T-helper 1 cell treated with Interleukin-12 subunit alpha and Interleukin-12 subunit beta and Interleukin-4 antibody, amounts not matched to agents 30 μg/mL and 1 μg/mL, for 36 hours (primary cell): ENCODE results near the gene ATP8B2.
"Not testable (repeated sequence)": the region's sequence is repeated elsewhere in the genome, so short reads cannot be mapped to it uniquely, and the experiment has no call there.

Experiments
- H3K27ac Mint-ChIP-seq: one replicate; pipeline ENCODE4 v1.8.0; 2021; ENCODE audit warnings: mild to moderate bottlenecking, mixed read lengths
- H3K27me3 Mint-ChIP-seq: one replicate; pipeline ENCODE4 v1.8.0; 2021; ENCODE audit warnings: low read depth, mixed read lengths
- H3K36me3 Mint-ChIP-seq: one replicate; pipeline ENCODE4 v1.8.0; 2021; ENCODE audit warnings: low read depth, mixed read lengths
- H3K4me1 Mint-ChIP-seq: one replicate; pipeline ENCODE4 v1.8.0; 2021; ENCODE audit warnings: low read depth, mixed read lengths
- H3K4me3 Mint-ChIP-seq: one replicate; pipeline ENCODE4 v1.8.0; 2021; ENCODE audit warnings: mild to moderate bottlenecking, moderate library complexity, mixed read lengths
- H3K9me3 Mint-ChIP-seq: one replicate; pipeline ENCODE4 v1.8.0; 2021; ENCODE audit warnings: mixed read lengths

ATP8B2 gene

GRCh38 chr1:154314226-154314625, 11.1 kb upstream of the ATP8B2 start:
- peaks cover 13% of the 10 kb centered on the region for H3K27me3 Mint-ChIP-seq
- H3K4me1 Mint-ChIP-seq, H3K27ac Mint-ChIP-seq, H3K4me3 Mint-ChIP-seq, H3K36me3 Mint-ChIP-seq: not testable (repeated sequence)
- H3K9me3 Mint-ChIP-seq: peaks cover 14% of the 10 kb centered on the region

GRCh38 chr1:154316704-154317103, 8.6 kb upstream of the ATP8B2 start:
- H3K27me3 Mint-ChIP-seq: peaks cover 21% of the 10 kb centered on the region
- H3K9me3 Mint-ChIP-seq: peaks cover 14% of the 10 kb centered on the region
- H3K36me3 Mint-ChIP-seq: peaks cover 3% of the 10 kb centered on the region
- peaks cover 1% of the 10 kb centered on the region for H3K4me1 Mint-ChIP-seq
- H3K4me3 Mint-ChIP-seq: no peak overlapping the region
- no peak overlapping the region for H3K27ac Mint-ChIP-seq

- Mint-ChIP-seq H3K27me3 (peaks cover 36% of the 10 kb centered on the region), H3K4me3 (no peak overlapping the region), H3K9me3 (peaks cover 14% of the 10 kb centered on the region), H3K36me3 (peaks cover 3% of the 10 kb centered on the region), H3K4me1 (peaks cover 1% of the 10 kb centered on the region), H3K27ac (no peak overlapping the region)
These were observed 6.9 kb upstream of the ATP8B2 start for GRCh38 chr1:154318386-154318785.

DNA sequence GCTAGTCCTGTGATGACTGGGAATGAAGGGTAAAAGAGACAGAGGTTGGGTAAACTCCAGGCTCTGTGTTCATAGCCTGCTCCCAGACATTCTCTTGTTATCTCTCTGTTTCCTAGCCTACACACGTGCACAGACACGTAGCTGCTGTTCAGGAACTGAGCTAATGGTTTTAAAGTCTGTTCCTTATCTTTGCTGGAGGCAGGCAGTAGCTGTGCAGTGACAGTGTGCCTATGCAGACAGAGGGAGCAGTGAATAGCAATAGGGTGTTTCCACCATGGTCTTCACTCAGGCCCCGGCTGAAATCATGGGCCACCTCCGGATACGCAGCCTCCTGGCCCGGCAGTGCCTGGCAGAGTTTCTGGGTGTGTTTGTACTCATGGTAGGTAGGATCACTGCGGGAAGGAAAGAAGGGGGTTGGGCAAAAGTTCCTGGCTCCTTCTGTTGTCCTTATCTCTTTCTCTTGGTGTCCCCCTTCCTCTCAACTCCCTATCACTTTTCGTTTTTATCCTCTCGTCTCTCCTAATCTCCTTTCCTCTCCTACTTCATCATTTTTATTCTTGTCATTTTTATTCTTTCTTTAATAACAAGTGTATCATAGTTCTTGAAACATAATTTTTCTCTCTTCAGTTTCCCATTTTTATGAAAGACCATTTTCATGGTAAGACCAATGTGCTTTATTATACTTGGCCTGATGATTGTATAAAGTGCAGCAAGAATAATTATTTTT, 4.3 kb upstream of the ATP8B2 start, which contains the start of gene AQP10:
Gene AQP10, plus strand, starts transcription at position 212 of the 727 bp plus-strand sequence. Its CDS starts 63 bp downstream, at position 275.
- H3K4me3 Mint-ChIP-seq: no peak within 1 kb of the TSS
- peaks cover 14% of the 10 kb centered on the region for H3K9me3 Mint-ChIP-seq
- H3K36me3 Mint-ChIP-seq: peaks cover 3% of the 10 kb centered on the region
- H3K4me1 Mint-ChIP-seq: peaks cover 7% of the 10 kb centered on the region
- peaks cover 47% of the 10 kb centered on the region for H3K27me3 Mint-ChIP-seq
- no peak within 1 kb of the TSS for H3K27ac Mint-ChIP-seq

GRCh38 chr1:154321609-154321934, 3.8 kb upstream of the ATP8B2 start:
- H3K4me3 Mint-ChIP-seq, H3K36me3 Mint-ChIP-seq, H3K27ac Mint-ChIP-seq: not testable (repeated sequence)
- Mint-ChIP-seq H3K9me3 (peaks cover 12% of the 10 kb centered on the region), H3K27me3 (peaks cover 47% of the 10 kb centered on the region), H3K4me1 (peaks cover 10% of the 10 kb centered on the region)

GRCh38 chr1:154323493-154323892, 1.8 kb upstream of the ATP8B2 start:
- Mint-ChIP-seq H3K27ac (no peak overlapping the region), H3K4me3 (no peak overlapping the region), H3K4me1 (peaks cover 23% of the 10 kb centered on the region), H3K27me3 (peaks cover 34% of the 10 kb centered on the region), H3K9me3 (no peaks in the 10 kb centered on the region), H3K36me3 (no peaks in the 10 kb centered on the region)

DNA sequence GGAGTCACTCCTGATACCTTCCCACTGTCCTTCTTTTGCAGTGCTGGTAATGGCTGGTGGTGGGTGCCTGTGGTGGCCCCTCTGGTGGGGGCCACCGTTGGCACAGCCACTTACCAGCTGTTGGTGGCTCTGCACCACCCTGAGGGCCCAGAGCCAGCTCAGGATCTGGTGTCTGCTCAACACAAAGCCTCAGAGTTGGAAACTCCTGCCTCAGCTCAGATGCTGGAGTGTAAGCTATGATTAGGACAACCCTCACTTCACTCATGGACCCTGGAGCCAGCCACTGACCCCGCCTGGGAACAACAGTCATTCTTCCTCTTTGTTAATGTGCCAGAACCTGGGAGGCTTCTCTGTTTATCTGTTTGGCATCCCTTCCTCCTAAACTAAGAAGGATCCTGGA, 1.1 kb upstream of the ATP8B2 start:
- no peaks in the 10 kb centered on the region for H3K36me3 Mint-ChIP-seq
- peaks cover 26% of the 10 kb centered on the region for H3K4me1 Mint-ChIP-seq
- H3K4me3 Mint-ChIP-seq: peak overlapping the region; percentile 94
- peaks cover 34% of the 10 kb centered on the region for H3K27me3 Mint-ChIP-seq
- no peaks in the 10 kb centered on the region for H3K9me3 Mint-ChIP-seq
- peak overlapping the region; percentile 31 for H3K27ac Mint-ChIP-seq

DNA sequence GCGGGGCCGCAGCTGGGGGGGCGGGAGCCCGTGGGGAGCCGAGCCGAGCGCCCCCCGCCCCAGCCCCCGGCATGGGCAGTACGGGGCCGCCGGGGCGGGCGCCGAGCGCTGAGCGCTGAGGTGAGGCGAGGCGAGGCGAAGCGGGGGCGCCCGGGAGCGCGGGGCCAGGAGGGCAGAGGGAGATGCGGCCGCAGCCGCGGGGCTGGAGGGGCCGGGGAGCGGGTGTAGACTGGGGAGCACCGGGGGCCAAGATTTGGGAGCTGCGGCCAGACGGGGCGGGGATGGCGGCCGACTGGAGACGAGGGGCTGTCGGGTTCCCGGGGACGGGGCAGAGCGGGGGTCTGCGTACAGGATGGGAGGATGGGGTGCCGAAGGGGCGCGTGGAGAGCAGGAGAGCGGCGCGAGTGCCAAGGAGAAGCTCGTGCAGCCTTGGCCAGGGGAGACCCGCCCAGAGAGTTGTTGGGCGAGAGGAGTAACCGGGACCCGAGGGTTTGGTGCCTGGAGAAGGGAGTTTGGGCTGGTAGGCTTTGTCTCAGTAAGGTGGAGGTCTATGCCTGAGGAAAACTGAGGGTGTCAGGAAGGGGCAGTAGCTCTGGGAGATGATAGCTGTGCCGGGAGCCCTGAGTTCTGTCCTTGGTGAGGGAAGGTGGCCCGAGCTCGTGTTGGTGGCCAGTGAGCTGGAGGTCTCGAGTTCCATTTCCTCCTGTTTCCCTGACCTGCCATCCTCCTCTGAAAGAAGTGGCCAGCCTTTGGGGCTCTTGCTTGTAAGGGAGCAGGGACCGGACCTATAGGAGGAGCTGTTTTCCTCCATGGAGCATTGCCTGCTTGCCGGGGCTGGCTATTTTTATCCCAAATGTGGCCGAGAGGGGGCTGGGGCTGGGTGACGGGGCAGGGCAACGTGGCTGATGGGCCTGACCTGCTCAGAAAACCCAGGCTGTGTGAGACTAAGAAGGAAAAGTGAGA, 539 bp downstream of the ATP8B2 start:
- Mint-ChIP-seq H3K9me3 (no peaks in the 10 kb centered on the region), H3K36me3 (peaks cover 10% of the 10 kb centered on the region), H3K4me1 (peaks cover 43% of the 10 kb centered on the region), H3K27ac (peak overlapping the region; percentile 84), H3K27me3 (peaks cover 34% of the 10 kb centered on the region), H3K4me3 (peak overlapping the region; percentile 90)

DNA sequence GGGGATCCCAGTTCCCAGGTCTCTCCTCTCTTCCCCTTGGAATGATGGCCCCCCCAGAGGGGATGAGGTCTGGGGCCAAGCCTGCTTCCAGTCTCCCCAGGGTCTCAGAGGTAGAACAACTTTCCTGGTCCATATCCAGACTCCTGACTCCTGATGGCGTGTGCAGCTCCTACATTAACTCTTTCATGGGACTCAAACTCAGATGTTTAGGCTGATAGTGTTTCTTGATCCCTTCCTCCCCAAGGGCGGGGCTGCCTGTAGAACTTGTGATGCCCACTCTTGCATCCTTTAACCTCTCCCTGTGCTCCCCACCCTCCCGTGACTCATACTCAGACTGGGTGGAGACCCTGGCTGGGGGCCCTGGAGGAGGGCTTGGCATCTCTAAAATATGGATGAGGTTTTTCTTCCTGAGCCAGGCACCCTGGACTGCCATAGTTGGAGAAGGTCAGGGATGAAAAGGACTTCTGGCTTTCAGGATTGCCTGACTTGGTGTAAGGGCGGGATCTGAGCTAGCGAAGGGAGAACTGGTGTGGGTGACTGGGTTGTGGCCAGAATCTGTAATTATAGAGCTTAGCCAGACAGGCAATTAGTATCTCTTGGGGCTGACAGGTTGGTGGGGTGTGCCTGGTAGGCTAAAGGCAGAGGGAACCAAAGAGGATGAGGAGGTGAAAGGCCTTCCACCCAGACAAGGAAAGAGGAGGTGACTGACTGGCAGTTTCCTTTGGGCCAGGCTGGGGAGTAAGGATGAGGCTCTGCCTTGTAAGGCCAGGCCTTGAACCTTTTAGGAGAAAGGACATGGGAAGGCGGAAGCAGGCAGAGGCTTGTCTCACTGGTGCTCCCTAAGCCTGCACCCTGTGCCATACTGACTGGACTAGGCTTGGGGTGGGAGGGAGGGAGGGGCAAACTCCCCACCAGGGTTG, 1.5 kb downstream of the ATP8B2 start:
- peaks cover 48% of the 10 kb centered on the region for H3K4me1 Mint-ChIP-seq
- H3K36me3 Mint-ChIP-seq: peaks cover 19% of the 10 kb centered on the region
- H3K27ac Mint-ChIP-seq: peak overlapping the region; percentile 84
- peaks cover 25% of the 10 kb centered on the region for H3K27me3 Mint-ChIP-seq
- peak overlapping the region; percentile 90 for H3K4me3 Mint-ChIP-seq
- H3K9me3 Mint-ChIP-seq: no peaks in the 10 kb centered on the region

- peak overlapping the region; percentile 90 for H3K4me3 Mint-ChIP-seq
- H3K36me3 Mint-ChIP-seq: peaks cover 26% of the 10 kb centered on the region
- H3K9me3 Mint-ChIP-seq: no peaks in the 10 kb centered on the region
- H3K4me1 Mint-ChIP-seq: peaks cover 52% of the 10 kb centered on the region
- peaks cover 17% of the 10 kb centered on the region for H3K27me3 Mint-ChIP-seq
- peak overlapping the region; percentile 77 for H3K27ac Mint-ChIP-seq
These were observed 2.4 kb downstream of the ATP8B2 start for GRCh38 chr1:154327466-154328317.

DNA sequence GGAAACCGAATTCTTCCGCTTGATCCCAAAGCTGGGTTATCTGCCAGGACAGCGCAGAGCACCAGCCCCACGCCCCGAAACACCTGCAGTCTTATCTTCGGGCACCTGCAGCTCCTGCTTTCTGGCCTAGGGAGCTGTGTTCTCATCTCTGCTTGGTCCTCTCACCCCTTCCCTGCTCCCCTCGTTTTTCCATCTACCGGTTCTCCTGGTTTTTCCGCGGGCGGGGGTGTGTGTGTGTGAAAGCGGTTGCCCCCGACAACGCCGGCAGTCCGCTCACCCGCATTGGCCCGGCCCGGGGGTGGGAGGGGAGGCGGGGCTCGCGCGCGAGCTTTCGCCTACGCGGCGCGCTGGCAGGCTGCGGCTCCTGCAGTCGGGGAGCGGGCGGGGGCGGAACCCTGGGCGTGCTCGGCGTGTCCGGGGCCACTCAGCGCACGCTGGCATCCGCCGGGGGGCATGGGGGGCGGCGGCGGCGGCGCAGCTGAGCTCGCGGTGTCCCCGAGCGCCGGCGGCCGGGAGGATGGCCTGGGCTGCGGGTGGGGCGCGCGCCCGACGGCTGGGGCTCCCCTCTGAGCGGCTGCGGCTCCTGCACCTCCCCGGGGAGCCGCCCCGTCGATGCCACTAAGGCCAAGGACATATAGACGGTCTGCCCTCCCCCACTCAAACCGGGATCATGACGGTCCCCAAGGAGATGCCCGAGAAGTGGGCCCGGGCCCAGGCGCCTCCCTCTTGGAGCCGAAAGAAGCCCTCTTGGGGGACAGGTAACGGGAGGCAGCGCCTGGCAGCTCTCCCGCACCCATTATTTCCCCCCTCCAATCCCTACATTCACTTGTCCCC, 3.2 kb downstream of the ATP8B2 start:
- peaks cover 28% of the 10 kb centered on the region for H3K36me3 Mint-ChIP-seq
- no peaks in the 10 kb centered on the region for H3K9me3 Mint-ChIP-seq
- H3K27me3 Mint-ChIP-seq: peaks cover 10% of the 10 kb centered on the region
- peaks cover 52% of the 10 kb centered on the region for H3K4me1 Mint-ChIP-seq
- peak overlapping the region; percentile 88 for H3K27ac Mint-ChIP-seq
- peak overlapping the region; percentile 90 for H3K4me3 Mint-ChIP-seq

- Mint-ChIP-seq H3K36me3 (peaks cover 34% of the 10 kb centered on the region), H3K27me3 (peaks cover 4% of the 10 kb centered on the region), H3K27ac (peak overlapping the region; percentile 88), H3K4me3 (peak overlapping the region; percentile 63), H3K9me3 (no peaks in the 10 kb centered on the region), H3K4me1 (peaks cover 54% of the 10 kb centered on the region)
These were observed 3.8 kb downstream of the ATP8B2 start for GRCh38 chr1:154329152-154329521.
